ENCODE data around the gene ADARB1. TPM values are rescaled to one million over a fixed set of nuclear protein-coding genes. Genes with fewer than 3 reads are reported as not detected.

Gene ADARB1
- total RNA-seq, 1 donor from 2014 or later = 25.8 TPM

DNA sequence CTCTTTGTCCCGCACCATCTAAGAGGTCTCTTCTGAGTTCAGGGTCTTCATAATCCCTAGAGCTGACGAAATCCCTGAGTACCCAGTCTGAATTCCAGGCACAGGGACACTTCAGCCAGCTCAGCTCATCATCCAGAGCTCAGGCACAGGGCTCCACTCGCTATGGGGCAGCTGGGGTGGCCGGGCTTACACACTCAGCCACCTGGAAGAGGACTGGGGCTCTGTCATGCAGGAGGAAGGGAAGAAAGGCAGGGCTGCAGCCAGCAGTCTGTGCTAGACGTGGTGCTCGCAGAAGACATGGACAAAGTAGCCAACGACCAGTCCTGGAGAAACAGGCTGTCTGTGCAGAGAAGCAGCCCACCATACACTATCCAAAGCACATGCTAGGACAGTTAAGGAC is 124.8 kb downstream of the ADARB1 start:
- H3K27ac ChIP-seq (ENCODE audit: low read depth, low read length) = no peak overlapping the region
- Mint-ChIP-seq H3K27ac (ENCODE audit: unreplicated experiment) (no peak overlapping the region), H3K4me3 (ENCODE audit: unreplicated experiment) (no peak overlapping the region), H3K27me3 (ENCODE audit: low read depth, unreplicated experiment) (no peaks in the 10 kb centered on the region), H3K36me3 (ENCODE audit: low read depth, unreplicated experiment) (peaks cover 16% of the 10 kb centered on the region), H3K9me3 (ENCODE audit: unreplicated experiment) (no peaks in the 10 kb centered on the region), H3K4me1 (ENCODE audit: low read depth, unreplicated experiment) (peaks cover 4% of the 10 kb centered on the region)
- no peak overlapping the region for H2AFZ ChIP-seq (ENCODE audit: low read depth, low read length)
- no peak for FAIRE-seq
- H3K9me3 ChIP-seq (ENCODE audit: insufficient read depth, low read depth, low read length) = no peaks in the 10 kb centered on the region
- TF ChIP-seq, protein P1, sequence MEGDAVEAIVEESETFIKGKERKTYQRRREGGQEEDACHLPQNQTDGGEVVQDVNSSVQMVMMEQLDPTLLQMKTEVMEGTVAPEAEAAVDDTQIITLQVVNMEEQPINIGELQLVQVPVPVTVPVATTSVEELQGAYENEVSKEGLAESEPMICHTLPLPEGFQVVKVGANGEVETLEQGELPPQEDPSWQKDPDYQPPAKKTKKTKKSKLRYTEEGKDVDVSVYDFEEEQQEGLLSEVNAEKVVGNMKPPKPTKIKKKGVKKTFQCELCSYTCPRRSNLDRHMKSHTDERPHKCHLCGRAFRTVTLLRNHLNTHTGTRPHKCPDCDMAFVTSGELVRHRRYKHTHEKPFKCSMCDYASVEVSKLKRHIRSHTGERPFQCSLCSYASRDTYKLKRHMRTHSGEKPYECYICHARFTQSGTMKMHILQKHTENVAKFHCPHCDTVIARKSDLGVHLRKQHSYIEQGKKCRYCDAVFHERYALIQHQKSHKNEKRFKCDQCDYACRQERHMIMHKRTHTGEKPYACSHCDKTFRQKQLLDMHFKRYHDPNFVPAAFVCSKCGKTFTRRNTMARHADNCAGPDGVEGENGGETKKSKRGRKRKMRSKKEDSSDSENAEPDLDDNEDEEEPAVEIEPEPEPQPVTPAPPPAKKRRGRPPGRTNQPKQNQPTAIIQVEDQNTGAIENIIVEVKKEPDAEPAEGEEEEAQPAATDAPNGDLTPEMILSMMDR (IDR thresholded peaks at IDR 0.05; ENCODE audit: insufficient read depth, low read depth, low read length) = no peak
- TF ChIP-seq EZH2 (IDR thresholded peaks at IDR 0.05; ENCODE audit: insufficient read depth, low read length) = no peak
- no peaks in the 10 kb centered on the region for H4K20me1 ChIP-seq (ENCODE audit: insufficient read depth, low read length)
- H3K9ac ChIP-seq (ENCODE audit: low read length) = no peak overlapping the region
- no peak overlapping the region for H3K4me3 ChIP-seq (ENCODE audit: insufficient read depth, low read depth, low read length)
- no peaks in the 10 kb centered on the region for H3K36me3 ChIP-seq (ENCODE audit: insufficient read depth, low read length)
- no peak overlapping the region for H3K4me2 ChIP-seq (ENCODE audit: low read length)
- no peaks in the 10 kb centered on the region for H3K4me1 ChIP-seq (ENCODE audit: insufficient read depth, low read length)
- DNase-seq (ENCODE audit: low read depth) = no peak
- no peaks in the 10 kb centered on the region for H3K79me2 ChIP-seq (ENCODE audit: insufficient read depth, low read length)
- no peaks in the 10 kb centered on the region for H3K27me3 ChIP-seq (ENCODE audit: insufficient read depth, low read length)

DNA sequence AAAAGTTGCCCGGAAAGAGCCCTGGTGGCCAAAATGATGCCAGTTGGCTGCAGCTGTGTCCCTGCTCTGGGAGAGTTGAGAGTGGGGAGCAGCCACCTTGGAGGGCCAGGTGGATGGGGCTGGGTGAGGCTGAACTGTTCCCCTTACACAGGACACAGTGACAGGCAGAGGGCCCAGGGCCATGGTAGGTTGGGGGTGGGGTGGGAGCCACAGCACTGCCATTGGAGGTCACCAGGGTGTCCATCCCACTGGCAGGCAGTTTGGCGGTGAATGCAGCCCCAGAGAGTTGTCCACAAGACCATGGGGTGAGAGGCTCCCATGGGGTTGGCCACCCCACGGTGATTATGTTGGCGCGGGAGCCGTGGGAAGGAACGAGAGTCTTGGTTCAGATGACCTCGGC is 125.7 kb downstream of the ADARB1 start:
- DNase-seq (ENCODE audit: low read depth) (no peak), FAIRE-seq (no peak)
- Histone ChIP-seq H3K9me3 (ENCODE audit: insufficient read depth, low read depth, low read length) (no peaks in the 10 kb centered on the region), H3K27ac (ENCODE audit: low read depth, low read length) (no peak overlapping the region), H3K4me1 (ENCODE audit: insufficient read depth, low read length) (no peaks in the 10 kb centered on the region), H3K4me2 (ENCODE audit: low read length) (no peak overlapping the region), H2AFZ (ENCODE audit: low read depth, low read length) (no peak overlapping the region), H3K27me3 (ENCODE audit: insufficient read depth, low read length) (no peaks in the 10 kb centered on the region), H3K4me3 (ENCODE audit: insufficient read depth, low read depth, low read length) (no peak overlapping the region), H3K36me3 (ENCODE audit: insufficient read depth, low read length) (peaks cover 5% of the 10 kb centered on the region), H3K79me2 (ENCODE audit: insufficient read depth, low read length) (no peaks in the 10 kb centered on the region), H4K20me1 (ENCODE audit: insufficient read depth, low read length) (no peaks in the 10 kb centered on the region), H3K9ac (ENCODE audit: low read length) (no peak overlapping the region)
- Mint-ChIP-seq H3K27me3 (ENCODE audit: low read depth, unreplicated experiment) (no peaks in the 10 kb centered on the region), H3K4me3 (ENCODE audit: unreplicated experiment) (no peak overlapping the region), H3K9me3 (ENCODE audit: unreplicated experiment) (no peaks in the 10 kb centered on the region), H3K4me1 (ENCODE audit: low read depth, unreplicated experiment) (peaks cover 4% of the 10 kb centered on the region), H3K36me3 (ENCODE audit: low read depth, unreplicated experiment) (peaks cover 14% of the 10 kb centered on the region), H3K27ac (ENCODE audit: unreplicated experiment) (no peak overlapping the region)
- TF ChIP-seq, protein P1 (IDR thresholded peaks at IDR 0.05; ENCODE audit: insufficient read depth, low read depth, low read length) = no peak
- TF ChIP-seq EZH2 (IDR thresholded peaks at IDR 0.05; ENCODE audit: insufficient read depth, low read length) = no peak

DNA sequence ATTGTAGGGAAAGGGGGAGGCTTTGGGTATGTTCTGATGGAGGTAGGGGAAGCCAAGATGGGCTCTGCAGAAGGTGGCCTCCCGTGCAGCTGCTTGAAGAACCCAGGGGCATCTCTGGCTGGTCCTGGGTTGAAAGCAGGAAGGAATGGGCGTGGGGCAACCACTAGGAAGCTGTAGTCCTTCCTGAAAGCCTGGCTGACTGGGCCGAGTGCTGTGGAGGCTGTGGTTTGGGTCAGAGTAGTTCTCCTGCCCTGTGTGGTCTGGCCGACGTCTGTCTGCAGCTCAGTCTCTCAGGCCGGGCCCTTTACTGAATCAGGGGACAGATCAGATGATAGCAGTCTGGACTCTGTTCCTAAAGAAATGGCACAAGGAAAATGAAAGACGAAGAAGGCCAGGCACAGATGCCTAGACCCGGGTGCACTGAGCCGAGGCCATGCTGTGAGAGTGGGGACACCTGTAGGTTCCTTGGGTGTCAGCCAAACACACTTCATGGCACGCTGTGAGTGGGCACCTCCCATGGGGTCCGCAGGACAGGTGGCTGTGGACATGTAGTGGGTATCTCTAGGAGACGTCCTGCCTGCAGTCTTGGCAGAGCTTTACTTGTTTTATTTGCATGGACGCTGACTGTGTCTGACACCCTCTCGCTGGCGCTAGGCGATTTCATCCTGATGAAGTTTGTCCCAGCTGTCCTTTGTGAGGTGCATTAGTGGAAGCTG is 126.4 kb downstream of the ADARB1 start:
- Histone ChIP-seq H4K20me1 (ENCODE audit: insufficient read depth, low read length) (no peaks in the 10 kb centered on the region), H3K9ac (ENCODE audit: low read length) (no peak overlapping the region), H3K9me3 (ENCODE audit: insufficient read depth, low read depth, low read length) (no peaks in the 10 kb centered on the region), H3K4me2 (ENCODE audit: low read length) (no peak overlapping the region), H3K4me3 (ENCODE audit: insufficient read depth, low read depth, low read length) (no peak overlapping the region), H2AFZ (ENCODE audit: low read depth, low read length) (no peak overlapping the region), H3K27me3 (ENCODE audit: insufficient read depth, low read length) (no peaks in the 10 kb centered on the region), H3K36me3 (ENCODE audit: insufficient read depth, low read length) (peaks cover 5% of the 10 kb centered on the region), H3K4me1 (ENCODE audit: insufficient read depth, low read length) (no peaks in the 10 kb centered on the region), H3K79me2 (ENCODE audit: insufficient read depth, low read length) (no peaks in the 10 kb centered on the region), H3K27ac (ENCODE audit: low read depth, low read length) (no peak overlapping the region)
- Mint-ChIP-seq H3K9me3 (ENCODE audit: unreplicated experiment) (no peaks in the 10 kb centered on the region), H3K27me3 (ENCODE audit: low read depth, unreplicated experiment) (no peaks in the 10 kb centered on the region), H3K4me1 (ENCODE audit: low read depth, unreplicated experiment) (peaks cover 4% of the 10 kb centered on the region), H3K4me3 (ENCODE audit: unreplicated experiment) (no peak overlapping the region), H3K27ac (ENCODE audit: unreplicated experiment) (no peak overlapping the region), H3K36me3 (ENCODE audit: low read depth, unreplicated experiment) (peaks cover 13% of the 10 kb centered on the region)
- no peak for TF ChIP-seq EZH2 (IDR thresholded peaks at IDR 0.05; ENCODE audit: insufficient read depth, low read length)
- TF ChIP-seq, protein P1 (IDR thresholded peaks at IDR 0.05; ENCODE audit: insufficient read depth, low read depth, low read length) = no peak
- FAIRE-seq (no peak), DNase-seq (ENCODE audit: low read depth) (no peak)

All from astrocyte (in vitro differentiated cells and primary cell).